Ishikawa (cell line): ENCODE measurements around the gene STAMBPL1.

Experiments
- EGR1 ChIP-seq: IDR thresholded peaks from 2 replicates; pipeline ENCODE4 v1.6.1; 2012
- EP300 ChIP-seq: IDR thresholded peaks from 2 replicates; pipeline ENCODE4 v1.6.1; 2012; ENCODE audit warnings: borderline replicate concordance
- FOXM1 ChIP-seq: IDR thresholded peaks from 2 replicates; pipeline ENCODE4 v1.6.1; 2012; ENCODE audit warnings: low read depth, borderline replicate concordance
- NFIC ChIP-seq: IDR thresholded peaks from 2 replicates; pipeline ENCODE4 v1.6.1; 2012
- TAF1 ChIP-seq: IDR thresholded peaks from 2 replicates; pipeline ENCODE4 v1.6.1; 2012; ENCODE audit warnings: low read depth, mild to moderate bottlenecking
- YY1 ChIP-seq: IDR thresholded peaks from 2 replicates; pipeline ENCODE4 v1.6.1; 2012; ENCODE audit warnings: low read depth
- TF ChIP-seq, protein P1 (sequence below): IDR thresholded peaks from 2 replicates; pipeline ENCODE4 v1.6.1; 2012
- TF ChIP-seq, protein P2 (sequence below): IDR thresholded peaks from 2 replicates; pipeline ENCODE4 v1.6.1; 2012

DNA sequence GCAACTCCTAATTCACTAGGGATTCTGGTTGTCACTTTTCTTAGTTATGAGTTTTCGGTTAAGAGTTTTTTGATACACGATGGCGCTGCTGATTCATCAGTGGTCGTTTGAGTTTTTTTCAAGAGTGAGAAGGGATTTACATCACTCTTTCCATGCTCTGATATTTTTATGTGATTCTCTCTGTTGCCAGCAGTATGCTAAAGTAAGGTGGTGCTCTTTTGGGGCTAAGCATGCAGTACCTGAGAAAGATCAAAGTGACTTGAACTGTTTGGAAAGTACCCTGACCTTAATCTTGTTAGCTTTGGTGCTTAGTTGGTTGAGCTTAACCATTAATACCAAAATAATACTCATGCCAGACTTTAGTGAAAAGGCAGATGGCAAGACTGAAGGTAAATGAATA lies 28.1 kb downstream of the STAMBPL1 start:
- TF ChIP-seq EP300 (no peak), NFIC (no peak), TAF1 (no peak), EGR1 (no peak), FOXM1 (no peak), YY1 (no peak)
- TF ChIP-seq, protein P1, sequence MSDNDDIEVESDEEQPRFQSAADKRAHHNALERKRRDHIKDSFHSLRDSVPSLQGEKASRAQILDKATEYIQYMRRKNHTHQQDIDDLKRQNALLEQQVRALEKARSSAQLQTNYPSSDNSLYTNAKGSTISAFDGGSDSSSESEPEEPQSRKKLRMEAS: no peak
- TF ChIP-seq, protein P2, sequence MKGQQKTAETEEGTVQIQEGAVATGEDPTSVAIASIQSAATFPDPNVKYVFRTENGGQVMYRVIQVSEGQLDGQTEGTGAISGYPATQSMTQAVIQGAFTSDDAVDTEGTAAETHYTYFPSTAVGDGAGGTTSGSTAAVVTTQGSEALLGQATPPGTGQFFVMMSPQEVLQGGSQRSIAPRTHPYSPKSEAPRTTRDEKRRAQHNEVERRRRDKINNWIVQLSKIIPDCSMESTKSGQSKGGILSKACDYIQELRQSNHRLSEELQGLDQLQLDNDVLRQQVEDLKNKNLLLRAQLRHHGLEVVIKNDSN: no peak
